Fibroblast of peridontal ligament (primary cell): ENCODE results near the gene CDC34.

ENCODE experiments used
- DNase-seq: peaks from one replicate; pipeline ENCODE4 v3.0.0-alpha.2; 2010; ENCODE audit errors: extremely low read depth

The CDC34 gene

GRCh38 chr19:542173-542866 lies 10.8 kb downstream of the CDC34 start:
- no peak for DNase-seq

- DNase-seq, result no peak
Measured at GRCh38 chr19:543910-544608, 12.5 kb downstream of the CDC34 start, which contains the start of gene GZMM. Gene GZMM (plus strand): TSS chr19:544053. CDS start chr19:544072, 19 bp downstream.

- no peak for DNase-seq
Measured at GRCh38 chr19:547117-547516, 15.6 kb downstream of the CDC34 start.

- no peak for DNase-seq
Measured at GRCh38 chr19:547836-548720, 16.5 kb downstream of the CDC34 start.

GRCh38 chr19:548886-549830 lies 17.6 kb downstream of the CDC34 start:
- no peak for DNase-seq

- DNase-seq, result no peak
Measured at GRCh38 chr19:554817-555216, 23.3 kb downstream of the CDC34 start.

GRCh38 chr19:555474-555808 lies 23.9 kb downstream of the CDC34 start:
- no peak for DNase-seq

GRCh38 chr19:556611-557382 lies 25.2 kb downstream of the CDC34 start:
- DNase-seq, result no peak

GRCh38 chr19:558770-559439 lies 27.3 kb downstream of the CDC34 start:
- no peak for DNase-seq

- DNase-seq, result no peak
Measured at GRCh38 chr19:560121-560520, 28.6 kb downstream of the CDC34 start.

- DNase-seq, result no peak
Measured at GRCh38 chr19:566403-566802, 34.8 kb downstream of the CDC34 start.

- DNase-seq, result no peak
Measured at GRCh38 chr19:566844-567243, 35.3 kb downstream of the CDC34 start.

GRCh38 chr19:567296-567900 lies 35.8 kb downstream of the CDC34 start:
- DNase-seq, result no peak

- DNase-seq, result no peak
Measured at GRCh38 chr19:570251-570686, 38.7 kb downstream of the CDC34 start.

GRCh38 chr19:570937-571565 lies 39.5 kb downstream of the CDC34 start:
- no peak for DNase-seq

- peak; percentile 39 for DNase-seq
Measured at GRCh38 chr19:571566-571974, 40.0 kb downstream of the CDC34 start.

- DNase-seq, result peak; percentile 95
Measured at GRCh38 chr19:572140-572742, 40.7 kb downstream of the CDC34 start, which contains the start of gene BSG. Gene BSG (plus strand): TSS chr19:572596. CDS start chr19:572635, 39 bp downstream.

GRCh38 chr19:572743-573518 lies 41.4 kb downstream of the CDC34 start:
- peak; percentile 61 for DNase-seq
